HG02970 (cell line): ENCODE results near the gene AMOT.

ENCODE experiments used
- ATAC-seq: cut with Tn5 transposase; IDR thresholded peaks from one replicate; pipeline ENCODE4 v1.9.1; 2021; ENCODE audit warnings: mild to moderate bottlenecking, moderate library complexity, moderate number of reproducible peaks; ENCODE audit not compliant: unreplicated experiment, low FRiP score

Gene AMOT

DNA sequence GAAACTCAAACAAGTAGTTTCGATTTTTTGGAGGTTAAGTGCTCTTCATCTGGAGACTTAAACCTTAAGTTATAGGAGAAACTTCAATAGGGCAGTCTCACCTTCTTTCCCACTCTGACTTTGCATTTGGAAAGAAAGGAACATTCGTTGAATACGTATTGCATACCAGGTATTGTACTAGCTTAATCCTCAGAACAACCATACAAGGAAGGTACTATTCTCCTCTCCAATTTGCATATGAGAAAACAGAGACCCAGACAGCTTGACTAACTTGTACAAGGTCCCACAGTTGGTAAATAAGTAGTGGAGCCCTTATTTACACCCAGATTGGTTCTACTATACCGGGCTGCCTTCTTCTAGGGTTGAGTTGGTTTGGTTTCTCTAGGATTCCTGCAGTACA, 32.6 kb downstream of the AMOT start:
- no peak for ATAC-seq

DNA sequence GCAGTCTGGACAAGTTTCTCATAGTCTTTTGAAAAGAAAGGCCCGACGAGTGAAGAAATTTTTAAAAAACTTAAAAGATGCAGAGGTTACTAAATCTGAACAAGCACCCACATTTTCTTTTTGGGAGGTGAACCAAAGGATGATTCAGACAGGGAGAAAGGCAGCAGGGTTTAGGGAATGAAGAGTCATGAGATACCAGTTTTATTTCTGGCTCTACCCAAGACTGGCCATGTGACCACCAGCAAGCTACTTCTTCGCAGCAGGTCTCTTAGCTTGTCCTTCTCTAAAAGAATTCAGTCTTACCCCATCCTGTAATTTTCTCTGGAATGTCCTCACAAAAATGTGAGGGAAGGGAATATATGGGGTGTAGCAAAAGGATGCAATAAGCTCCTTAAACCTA, 37.6 kb downstream of the AMOT start:
- ATAC-seq = no peak

DNA sequence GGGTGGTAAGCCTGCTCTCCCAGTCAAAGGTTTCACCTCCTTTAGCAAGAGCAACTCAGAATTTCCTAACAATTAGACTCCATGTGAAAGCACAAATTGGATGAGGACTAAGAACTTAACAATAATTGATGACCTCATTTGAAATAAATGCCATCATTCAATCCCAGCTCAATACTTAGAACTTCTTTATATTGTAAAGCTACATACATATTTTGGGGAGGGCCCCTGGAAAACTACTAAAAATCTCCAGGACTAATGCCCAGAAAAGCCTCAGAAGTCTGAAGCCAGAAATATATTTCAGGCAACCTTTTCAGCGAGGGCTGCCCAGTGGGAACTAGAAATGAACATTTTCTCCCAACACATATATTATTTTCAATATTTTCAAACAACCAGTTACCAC, 38.1 kb downstream of the AMOT start:
- ATAC-seq = no peak

DNA sequence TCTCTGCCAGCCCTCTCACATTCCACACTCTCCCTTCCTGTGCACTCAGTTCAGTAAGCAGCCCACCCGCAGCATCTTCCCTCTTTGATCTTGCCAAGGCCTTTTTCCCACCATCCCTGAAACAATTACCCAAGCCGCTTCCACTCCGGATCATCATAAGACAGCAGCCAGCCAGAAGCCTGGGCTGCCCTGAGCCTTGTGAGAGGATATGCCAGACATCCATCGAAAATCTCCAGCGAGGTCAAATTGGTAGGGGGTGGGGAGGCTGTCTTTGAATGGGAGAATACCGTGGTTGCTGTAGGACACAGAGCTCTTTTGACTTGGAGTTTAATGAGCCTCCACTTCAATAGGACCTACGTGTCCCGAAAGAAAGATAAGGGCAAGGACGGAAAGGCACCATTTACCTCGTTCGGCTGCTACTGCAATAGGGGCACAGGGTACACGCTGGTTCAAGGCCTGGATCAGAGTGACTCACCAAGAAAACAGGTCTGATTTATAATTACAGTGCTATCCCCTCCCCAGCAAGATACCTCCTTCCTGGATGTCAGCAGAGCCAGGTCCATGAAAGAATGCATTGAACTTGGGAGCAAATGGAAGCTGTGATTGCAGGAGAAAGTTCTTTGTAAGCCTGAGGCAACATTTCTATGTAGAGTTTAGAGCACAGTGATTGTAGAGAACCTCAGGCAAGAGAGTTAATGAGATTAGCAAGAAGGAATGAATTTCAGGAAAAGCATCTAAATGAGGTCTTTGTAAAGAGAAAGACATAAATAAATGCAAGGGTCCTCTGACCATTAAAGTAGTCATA, 39.5 kb downstream of the AMOT start:
- ATAC-seq = no peak

DNA sequence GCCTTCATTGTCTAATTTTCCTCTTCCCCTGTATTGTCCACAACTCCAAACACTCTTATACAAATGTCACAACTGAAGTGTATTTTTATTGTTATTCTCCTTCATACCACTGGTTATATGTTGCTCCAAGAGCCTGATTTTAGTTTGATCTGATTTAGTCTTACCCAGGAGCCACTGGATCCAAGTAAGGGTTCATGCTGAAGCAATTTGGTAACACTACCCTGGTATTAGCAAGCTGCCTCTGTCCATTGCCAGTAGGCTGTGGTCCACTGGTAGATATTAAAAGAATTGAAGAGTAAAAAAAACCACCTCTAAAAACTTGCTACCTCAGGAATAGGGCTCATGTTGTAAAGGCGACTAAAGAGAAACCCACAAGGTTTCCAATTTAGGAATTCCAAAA, 41.2 kb downstream of the AMOT start:
- ATAC-seq = no peak

DNA sequence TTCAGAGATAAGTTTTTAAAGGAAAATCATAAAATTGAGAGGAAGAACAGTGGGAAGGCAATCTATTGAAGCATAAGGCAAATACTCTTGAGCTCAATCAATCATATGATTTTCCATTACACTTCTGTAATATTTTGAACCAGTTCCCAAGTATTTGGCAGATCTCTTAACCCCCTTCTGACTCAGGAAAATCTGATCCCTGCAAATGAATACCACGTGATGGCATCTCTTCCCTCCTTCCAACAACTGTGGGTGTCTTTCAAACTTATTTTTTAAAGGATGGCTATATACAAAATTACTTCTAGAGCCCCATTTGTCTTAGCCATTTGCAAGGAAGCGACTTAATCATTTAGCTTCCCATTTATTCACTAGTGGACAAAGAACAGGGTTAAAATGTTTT, 41.9 kb downstream of the AMOT start:
- ATAC-seq = no peak

DNA sequence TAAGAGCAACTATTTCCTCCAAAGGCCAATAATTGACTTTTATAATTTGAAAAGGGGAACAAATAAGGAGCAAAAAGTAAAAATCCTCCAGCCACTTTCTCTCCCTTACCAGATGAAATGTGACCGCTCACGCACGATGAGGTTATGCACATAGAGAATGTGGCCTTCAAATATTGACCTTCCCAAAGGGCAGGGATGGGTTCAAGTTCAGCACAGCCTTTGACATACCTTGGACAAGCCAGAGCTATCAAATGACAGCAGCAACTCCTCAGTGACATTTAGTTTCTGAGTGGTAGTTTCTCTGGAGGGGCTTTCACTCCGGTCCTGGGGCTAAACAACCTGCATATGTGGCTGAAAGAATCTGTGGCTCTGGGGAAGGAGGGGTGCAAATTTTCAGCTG, 50.7 kb downstream of the AMOT start:
- no peak for ATAC-seq

DNA sequence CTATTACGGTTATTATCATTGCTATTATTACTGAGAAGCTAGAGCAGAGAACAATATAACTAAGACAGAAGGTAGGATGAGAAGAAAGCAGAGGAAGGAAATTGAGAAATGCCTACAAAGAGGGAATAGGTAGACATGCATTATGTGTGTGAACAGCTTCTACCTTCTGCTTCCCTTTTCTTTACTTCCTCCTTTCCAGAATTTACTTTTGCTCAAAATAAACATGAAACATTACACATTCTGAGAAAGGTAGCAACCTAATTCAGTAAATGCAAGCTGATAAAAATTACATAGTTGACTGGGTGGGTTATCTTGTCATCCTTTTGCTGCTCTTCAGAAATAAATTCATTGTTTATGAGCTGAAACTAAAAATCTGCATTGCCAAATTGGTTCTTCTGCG, 54.6 kb downstream of the AMOT start:
- ATAC-seq = no peak

DNA sequence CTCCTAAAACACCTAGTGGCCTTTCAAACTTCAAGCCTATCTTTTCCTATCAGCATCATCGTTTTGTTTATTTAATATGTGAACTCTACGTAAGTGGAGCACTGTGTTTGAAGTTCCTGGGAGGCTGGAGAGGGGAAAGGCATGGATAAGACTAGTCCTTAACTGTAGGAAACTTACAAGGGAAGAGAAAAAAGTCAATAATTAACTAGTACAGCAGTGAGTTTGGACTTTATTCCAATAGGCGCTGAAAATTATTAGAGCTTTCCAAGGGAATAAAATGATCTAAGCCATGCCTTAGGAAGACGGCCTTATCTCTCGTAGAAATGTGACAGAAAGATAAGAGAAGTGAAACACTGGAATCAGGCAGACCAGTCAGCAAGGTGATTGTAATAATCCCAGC, 55.3 kb downstream of the AMOT start:
- ATAC-seq = no peak

DNA sequence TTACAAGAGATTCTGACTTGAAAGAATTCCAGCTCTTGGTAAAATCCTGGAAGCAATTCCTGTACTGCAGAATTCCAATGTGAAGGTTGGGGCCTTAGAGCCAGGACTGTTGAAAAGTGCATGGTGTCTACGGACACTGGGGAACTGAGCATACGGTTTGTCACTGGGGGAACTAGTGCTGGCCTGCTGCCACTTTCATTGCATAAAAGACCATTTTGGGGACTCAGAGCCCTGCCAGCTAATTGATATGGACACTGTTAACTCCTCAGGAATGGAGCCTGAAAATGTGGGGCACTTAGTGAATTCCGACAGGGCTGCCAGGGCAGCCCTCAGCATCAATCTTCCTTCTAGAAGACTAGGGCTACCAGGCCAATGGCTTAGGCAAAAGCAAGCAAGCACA, 55.9 kb downstream of the AMOT start:
- no peak for ATAC-seq

DNA sequence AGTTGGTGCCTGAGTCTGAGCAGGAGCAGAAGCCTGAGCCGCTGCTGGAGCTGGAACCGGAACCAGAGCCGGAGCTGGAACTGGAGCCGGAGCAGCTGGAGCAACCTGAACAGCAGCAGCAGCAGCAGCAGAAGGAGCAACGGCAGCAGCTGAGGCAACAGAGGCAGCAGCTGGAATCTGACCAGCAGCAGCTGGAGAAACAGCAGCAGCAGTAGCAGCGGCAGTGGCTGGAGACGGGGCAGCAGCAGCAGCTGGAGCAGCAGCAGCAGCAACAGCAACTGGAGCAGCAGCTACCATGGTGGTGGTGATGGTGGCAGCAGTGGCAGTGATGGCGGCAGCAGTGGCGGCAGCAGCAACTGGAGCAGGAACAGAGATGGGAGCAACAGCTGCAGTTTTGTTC, 61.5 kb downstream of the AMOT start:
- no peak for ATAC-seq

DNA sequence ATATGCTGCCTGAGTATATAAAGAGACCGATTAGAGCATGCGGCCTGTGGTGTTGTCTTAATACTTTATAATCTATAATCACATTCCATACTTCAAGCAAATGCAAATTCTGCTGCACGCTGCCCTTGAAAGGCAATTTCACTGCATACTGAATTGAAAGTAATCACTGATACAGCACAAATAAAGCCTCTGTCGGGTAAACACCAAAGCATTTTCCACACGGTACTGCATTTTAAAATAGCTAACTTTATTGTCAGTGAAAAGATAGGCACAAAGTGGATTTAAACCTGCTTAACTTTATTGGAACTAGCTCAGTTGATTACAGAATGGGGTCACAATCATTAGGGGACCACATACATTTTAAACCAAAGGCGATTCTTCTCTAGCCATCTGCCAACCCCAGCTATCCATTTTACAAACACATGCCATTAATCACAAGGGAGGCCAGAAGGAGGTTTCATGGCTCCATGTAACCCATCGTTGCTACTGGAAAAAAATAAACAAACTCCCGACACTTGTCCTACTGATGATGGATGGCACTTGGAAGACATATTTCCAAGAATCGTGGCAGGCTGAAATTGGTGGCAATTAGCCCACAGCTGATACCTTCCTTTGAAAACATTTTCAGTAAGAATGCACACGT, 65.9 kb downstream of the AMOT start:
- ATAC-seq = no peak

DNA sequence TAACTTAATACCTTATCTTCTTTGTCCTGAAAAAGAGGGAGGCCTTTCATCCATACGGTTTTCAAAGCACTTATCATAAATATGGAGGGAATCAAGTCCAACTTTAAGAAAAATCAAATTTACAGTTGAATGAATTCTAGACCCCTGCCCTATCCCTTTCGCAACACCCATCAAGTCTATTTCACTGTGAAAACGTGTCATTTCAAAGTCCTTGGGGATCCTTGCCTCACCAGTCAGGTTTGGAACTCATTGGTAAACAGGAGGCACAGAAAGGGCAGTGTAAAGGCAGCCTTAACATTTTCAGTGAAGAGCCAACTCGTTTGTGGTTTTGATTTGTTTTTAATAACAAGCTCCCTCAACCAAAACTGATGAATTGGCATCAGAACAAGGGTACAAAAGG, 66.5 kb downstream of the AMOT start:
- no peak for ATAC-seq

DNA sequence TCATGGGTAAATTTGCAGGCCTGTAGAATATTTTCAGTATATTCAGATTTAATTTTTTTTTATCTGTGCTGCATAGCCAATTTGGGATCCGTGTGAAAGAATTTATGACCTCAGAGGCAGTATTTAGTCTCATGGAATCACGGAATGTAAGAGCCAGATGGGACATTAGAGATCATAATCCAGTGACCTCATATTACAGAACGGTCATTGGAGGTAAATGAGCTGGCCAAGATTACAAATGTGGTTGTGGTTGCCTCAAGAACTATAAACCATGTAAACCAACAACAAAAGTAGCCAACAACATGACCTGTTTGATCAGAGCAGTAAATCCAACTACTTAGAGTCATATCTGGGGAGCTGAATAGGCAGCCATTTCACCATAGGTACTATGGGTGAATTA, 71.6 kb downstream of the AMOT start:
- no peak for ATAC-seq

DNA sequence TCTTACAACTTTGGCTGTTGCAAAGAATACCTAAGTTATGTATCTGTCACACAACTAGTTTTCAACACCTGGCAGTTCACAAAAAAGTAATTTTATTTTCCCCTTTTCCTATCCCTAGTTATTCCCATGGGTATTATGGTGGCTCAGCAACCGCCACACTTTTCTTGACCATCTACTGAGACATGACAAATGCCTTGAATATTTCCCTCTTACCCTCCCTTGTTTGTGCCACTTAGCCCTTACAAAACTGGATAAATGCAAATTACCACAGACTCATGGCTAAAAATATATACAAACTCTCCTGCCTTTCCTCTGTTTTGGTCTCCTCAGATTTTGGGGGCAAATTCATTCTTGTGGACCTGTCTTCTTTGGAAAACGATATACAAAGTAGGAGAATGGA, 72.1 kb downstream of the AMOT start:
- no peak for ATAC-seq

DNA sequence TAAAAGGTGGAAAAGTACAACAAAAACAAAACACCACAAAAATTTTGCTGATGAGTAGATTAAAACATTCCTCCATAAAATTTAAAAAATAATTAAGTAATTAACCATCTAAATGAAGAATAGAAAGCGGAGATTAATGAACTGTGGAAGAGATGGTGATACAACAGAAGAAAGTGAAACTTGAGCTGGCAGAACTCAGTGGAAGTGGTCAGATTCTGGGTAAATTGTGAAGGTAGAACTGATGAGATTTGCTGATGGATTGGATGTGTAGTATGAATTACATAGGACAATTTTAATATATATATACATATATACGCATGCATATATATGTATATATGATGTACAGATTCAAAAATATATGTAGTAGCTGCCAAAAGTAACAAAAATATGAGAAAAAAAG, 73.9 kb downstream of the AMOT start:
- no peak for ATAC-seq

DNA sequence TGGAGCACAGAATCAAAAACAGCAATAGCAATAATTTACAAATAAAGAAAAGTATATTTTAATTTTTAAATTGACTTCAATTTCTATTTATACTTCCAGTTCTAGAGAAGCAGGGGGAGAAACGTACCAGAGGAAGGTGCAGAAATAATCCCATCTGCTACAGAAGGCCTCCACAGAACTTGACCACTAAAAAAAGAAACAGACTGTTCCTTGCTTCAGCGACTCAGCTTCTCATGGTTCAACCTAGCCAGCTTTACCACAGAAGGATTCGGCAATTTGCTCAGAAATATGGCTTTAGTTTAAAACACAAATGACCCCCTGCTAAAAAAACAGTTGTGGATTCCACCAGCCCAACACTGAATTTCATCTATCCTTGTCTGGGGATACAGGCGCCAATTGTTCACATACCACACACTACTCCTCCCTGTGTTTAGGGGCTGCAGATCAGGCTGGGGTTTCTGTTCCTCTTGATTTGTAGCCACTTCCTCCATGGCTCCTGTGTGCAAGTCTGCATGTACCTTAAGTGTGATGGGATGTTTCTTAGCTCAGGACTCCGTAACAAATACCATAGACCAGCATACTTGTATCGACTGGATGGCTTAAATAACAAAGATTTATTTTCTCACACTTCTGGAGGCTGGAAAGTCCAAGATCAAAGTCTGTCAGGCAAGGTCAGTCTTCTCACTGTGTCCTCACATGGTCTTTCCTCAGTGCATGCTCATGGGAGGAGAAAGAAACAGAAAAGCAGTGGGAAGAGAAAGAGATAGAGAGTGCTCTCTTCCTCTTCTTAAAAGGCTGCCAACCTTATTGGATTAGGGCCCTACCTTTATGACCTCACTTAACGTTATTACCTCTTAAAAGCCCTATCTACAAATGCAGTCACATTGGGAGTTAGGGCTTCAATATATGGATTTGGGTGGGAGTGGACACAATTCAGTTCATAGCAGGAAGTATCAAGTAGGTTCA, 79.1 kb downstream of the AMOT start:
- ATAC-seq = peak; percentile 71

DNA sequence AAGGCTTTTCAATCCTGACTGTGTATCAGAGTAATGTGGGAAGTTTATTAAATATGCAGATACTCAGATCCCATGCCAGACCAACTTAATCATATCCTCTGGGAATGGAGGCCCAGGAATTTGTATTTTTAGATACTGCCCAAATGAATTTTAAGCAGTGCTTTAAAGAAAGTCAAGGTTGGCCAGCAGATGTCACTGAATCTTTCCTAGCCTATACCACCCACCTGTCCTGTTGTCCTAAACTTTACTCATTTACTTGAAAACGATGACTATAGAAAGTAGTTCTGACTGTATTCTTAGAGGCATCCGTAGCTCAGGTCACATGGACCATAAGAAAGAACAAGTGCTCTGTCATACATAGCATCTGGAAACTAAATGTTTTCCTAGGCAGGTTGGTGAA, 79.9 kb downstream of the AMOT start:
- ATAC-seq = peak; percentile 40

DNA sequence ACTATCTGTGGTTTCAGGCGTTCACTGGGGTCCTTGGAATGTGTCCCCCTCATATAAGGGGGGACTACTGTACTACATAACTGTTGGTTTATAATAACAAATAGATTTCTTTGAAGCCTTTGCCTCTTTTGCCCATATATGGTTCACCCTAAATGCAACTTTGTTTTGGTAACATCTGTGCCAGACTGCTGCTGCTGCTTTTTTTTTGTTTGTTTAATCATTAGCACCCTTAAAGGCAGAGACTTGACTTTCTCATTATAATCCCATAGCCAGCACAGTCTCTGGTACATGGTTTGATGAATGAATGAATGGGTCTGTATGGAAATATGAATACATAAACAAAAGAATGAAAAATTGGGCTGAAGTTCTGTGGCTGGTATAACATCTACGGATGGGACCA, 80.7 kb downstream of the AMOT start:
- ATAC-seq = no peak

DNA sequence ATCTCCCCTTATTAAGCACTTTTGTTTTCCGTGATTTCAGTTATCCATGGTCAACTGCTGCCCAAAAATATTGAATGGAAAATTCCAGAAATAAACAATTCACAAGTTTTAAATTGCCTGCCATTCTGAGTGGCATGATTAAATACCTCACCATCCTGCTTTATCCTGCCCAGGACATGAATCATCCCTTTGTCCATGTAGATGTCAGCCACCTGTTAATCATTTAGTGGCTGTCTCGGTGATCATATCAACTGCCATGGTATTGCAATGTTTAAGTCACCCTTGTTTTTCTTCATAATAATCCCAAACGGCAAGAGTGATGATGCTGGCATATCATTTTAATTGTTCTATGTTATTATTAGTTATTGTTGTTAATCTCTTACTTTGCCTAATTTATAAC, 81.1 kb downstream of the AMOT start:
- ATAC-seq = no peak

DNA sequence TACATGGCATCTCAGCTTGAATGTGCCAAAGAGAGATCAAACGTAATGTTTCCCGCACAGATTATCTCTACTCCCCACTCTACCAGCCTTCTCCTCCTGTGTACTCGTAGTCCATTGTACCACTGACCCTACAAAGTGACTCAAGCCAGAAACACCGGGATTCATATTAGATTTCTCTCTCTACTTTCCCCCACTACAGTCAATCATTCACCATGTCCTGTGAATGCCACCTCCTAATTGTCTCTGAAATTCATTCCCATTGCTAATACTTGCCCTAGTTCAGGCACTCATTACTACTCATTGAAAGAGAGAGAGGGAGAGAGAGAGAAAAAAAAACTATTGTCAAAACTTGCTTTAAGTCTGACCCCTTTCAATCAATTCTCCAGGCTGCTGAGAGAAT, 82.7 kb downstream of the AMOT start:
- no peak for ATAC-seq
